Pulmonary artery endothelial cell (primary cell): ENCODE measurements around the gene ATP1B1. TPM values are rescaled to one million over a fixed set of nuclear protein-coding genes. Genes with fewer than 3 reads are reported as not detected.

ENCODE experiments used
- DNase-seq: peaks from one replicate; pipeline ENCODE4 v3.0.0-alpha.2; 2011; ENCODE audit warnings: low read depth, low spot score
- total RNA-seq: library from RNA; depleted of rRNA; stranded (reverse); fragments of >200 nt; gene quantifications from 2 replicates; pipeline ENCODE4 v1.2.3, GENCODE V29; 2014

The ATP1B1 gene
- total RNA-seq, 1 donor from 2014 or later: 31.4 TPM

DNA sequence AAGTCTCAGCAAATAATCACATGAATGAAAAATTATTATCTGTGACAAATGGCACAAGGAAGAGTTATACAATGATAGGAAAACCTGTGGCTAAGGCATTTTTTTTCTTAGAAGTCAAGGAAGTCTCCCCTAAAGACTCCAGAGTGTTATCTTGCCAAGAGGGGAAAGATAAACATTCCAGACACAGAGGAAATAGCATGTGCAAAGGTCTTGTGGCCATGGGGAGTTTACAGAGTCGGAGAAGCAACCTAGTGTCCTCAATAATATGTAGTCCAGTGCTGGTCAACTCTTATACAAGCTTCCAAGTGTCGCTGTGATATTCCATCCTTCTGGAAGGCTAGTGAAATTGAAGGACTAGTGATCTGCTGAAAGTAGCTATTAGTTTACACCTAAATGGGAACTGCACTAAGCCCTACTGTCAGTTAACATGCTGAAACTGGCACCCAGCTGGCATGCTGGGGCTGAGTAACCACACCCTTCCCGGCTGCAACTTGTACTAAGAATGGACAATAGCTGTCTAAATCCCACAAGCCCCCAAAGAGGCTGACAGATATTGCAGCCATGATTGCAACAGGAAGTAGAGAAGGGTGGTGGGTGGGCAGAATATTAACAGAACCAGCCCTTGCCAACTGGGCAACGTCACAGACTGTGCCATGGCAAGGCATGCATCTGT is 11.5 kb upstream of the ATP1B1 start:
- no peak for DNase-seq

DNA sequence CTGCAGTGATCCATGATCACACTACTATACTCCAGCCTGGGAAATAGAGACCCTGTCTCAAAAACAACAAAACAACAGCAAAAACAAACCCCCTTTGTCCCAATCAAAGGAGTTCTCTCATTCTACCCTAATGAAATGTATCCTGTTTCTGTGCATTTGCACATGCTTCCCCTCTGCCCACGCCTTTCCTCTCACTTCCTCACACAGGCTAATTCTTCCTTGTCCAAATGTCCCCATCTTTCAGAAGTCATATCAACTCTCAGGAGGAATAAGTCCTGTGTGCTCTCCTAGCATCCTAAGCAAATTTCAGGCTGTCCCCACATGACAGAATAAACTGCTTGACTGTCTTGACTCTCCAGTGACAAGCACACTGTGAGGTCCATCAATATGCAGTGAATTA is 8.1 kb upstream of the ATP1B1 start:
- DNase-seq: no peak

DNA sequence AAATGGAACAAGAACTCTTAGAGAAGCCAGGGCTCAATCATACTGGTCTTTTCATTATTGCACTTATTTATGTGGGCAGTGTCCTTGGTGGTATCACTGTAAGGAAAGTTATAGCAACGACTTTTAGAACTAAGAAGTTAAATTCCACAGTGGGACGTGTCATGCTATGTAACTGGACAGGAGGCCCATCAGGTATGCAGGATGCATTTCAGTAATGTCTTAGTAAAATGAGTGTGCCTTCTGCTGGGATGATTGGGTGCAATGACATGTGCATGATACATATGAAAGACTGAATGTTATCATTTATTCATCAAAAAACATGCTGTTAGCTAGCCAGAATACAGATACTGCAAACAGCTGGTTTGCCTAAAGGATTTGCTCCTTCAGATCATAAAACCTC is 6.9 kb upstream of the ATP1B1 start:
- no peak for DNase-seq

DNA sequence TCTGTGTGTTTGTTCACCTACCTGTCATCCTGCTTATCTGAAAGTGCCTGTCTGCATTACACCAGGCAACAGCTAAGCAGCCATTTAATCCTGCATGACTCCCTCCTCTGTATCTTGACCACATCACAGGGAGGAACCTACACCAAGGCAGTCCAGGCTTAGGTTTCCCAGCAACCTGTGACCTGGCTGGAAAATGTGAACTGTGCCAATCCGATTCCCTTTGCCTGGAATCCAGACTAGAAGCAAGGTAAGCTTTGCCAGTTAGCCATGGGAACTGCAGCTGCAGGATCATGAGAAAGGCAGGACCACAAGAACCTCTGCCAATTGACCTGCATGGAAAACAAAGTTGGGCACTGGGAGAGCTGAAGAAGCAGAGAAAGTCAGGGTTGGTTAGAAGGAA is 6.3 kb upstream of the ATP1B1 start:
- DNase-seq: no peak

DNA sequence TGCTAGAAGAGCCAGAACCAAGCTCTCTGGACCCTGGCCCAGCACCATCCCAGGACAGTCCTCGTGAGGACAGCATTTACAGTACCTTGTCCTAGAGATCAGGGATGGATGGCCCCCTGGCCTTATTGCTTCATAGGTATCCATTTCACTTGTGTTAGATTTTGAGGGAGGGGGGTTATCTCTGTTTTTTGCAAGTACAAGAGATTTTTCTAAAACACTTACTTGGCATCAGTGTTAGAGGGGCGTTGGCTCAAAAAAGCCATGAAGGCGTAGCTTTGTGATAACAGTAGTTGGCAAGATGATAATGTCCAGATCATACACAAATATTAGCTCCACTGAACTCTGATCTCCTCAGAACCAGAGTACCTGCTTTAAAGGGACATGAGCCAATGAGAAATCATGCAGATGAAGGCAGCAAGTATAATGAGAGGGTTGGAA is 5.8 kb upstream of the ATP1B1 start:
- no peak for DNase-seq

DNA sequence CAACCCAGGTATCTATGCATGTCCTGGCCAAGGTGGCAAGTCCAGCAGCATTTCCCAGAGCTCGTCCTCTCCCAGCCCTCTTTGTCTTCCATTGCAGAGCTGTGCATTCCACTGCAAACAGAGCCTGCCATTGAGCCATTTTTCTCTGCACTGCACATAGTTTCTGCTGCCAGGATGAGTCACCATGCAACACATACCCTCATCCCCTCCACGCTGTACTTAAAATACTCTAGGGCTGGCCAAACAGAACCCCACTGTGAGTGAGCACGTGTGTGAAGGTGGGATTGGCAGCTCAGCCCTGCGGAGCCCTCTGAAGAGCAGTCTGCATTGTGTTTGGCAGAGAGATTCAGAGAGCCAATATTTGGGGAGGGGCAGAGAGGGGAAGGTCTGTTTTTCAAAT is 3.9 kb upstream of the ATP1B1 start:
- no peak for DNase-seq

DNA sequence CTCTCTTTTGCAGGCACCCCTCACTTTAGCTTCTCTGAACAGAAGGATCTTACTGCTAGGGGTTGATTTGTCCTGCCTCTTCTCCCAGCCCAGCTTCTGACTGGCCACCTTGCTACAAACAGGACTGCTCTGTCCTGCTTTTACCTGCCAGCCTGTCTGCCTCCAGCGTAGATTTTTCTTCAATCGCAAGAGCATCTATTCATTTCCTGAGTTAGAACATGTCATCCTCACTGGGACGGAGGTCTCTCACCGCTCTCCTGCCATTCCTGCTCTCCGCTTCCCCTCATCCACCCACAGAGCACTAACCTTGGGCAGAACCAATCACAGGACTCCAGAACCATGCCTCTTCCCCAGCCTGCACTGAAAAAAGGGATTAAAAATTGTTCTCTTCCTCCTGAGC is 3.5 kb upstream of the ATP1B1 start:
- DNase-seq: no peak

DNA sequence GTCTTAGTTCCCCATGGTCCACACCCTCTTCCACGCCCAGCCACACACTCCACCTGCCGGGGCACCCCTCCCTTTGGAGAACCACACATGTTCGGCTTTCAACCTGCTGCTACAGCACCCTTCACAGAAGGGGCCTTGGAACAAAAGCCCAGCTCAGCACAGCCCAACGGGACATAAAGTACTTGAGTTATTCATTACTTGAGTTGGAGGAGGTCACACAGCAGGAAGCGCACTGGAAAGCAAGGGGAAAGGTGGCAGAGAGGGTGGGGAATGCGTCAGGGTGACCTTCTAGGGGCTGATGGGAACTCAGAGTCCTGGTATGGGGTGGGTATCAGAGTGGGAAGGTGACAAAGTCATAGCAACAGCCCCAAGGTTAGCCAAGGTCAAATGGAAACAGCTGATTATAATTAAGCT is 3.0 kb upstream of the ATP1B1 start:
- no peak for DNase-seq

DNA sequence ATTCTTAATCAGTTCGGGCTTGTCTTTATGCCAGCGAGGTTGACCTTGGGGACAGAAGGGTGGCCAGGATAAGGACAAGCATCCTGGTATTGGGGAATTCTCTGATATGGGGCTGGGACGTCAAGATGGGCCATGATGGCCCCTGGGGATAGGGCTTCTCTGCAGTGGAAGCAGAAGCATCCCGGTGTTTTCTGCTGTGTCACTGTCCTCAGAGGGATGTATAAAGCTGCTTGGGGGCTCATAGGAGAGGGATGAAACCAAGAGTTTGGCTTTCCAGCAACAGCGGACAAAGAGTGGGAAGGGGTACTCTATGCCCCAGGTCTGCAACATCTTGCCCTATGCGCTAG is 1.4 kb upstream of the ATP1B1 start:
- DNase-seq: no peak

DNA sequence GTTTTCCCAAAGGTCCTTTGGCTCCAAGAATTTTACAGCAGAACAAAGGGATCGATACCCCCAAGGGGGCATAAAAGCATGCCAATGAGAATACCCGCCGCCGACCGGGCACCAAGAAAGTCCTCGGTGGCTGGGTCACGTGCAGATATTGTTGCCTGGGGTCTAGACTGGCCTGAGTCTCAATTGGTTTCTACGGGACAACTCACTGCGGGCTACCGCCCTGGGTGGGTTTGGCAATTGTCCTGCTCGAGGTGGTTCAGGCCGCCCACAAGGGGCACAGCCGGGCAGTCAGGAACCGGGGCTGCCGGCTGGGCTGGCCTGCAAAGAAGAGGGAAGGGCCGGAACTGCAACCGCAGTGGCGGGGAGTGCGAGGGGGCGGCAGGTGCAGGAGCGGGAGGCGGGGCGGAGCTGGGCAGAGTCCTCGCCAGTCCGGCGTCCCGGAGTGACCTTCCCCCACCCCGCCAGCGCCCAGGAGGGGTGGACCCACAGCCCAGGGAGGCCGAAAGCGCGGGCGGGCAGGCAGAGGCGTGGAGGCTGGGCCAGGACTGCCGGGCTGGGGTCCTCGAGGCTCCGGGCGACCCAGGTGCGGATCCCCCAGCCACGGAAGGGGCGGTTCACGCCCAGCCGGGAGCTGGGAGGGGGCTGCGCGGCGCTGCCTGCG is 926 bp upstream of the ATP1B1 start:
- DNase-seq: no peak

DNA sequence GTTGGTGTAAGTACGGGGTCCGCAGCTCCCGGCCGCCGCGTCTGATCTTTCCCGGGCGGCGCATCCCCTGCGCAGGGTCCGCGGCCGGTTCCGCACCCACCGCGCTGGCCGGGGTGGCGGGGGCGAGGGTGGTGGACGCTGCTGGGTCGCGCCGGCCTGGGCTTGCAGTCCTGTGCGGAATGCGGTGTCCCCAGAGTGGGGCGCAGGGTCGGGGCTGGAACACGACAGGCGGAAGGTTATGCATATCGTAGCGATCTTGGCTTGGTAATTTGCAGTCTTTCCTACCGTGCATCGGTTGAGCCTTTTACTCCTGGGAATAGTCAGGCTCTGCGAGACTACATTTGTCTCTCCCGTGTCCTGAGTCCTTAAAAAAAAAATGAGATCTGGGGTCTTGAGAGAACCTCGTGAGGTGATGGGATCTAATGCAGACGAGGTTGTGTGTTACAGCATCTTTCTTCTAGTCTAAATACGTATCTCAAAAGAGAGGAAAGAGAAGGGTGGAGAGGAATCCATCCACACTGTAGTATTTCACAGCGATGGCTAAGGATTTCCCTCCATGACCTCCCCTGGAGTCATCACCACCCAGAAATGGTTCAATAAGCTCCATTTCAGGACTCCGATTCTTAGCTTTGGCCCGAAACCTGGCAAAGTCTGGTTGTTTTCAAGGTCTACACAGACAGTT is 572 bp downstream of the ATP1B1 start:
- no peak for DNase-seq

DNA sequence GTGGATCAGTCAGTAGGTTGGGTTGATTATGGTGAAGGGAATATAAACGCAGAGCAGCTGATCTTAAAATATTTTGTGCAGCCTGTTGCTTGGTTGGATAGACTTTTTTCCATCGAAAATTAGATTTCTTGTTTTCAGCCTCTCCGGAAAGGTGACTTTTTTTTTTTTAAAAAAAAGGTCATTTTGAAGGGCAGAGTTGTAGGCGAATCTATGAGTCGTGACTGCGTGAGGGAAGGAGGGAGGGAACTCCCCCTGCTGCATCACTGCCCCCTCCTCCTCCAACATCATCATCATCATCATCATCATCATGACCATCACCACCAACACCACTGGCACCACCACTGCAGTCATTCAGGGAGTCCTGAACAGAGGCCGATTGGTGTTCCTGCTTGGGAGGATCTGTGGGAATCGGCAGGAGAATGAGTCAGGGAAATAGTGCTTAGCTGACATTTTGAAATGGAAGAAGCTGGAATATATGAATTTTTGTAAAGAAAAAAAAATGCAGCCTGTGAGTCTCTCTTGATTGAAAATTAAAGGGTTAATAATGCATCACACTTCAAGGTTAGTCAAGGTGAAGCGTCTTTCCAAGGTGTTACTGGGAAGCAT is 1.2 kb downstream of the ATP1B1 start:
- no peak for DNase-seq

DNA sequence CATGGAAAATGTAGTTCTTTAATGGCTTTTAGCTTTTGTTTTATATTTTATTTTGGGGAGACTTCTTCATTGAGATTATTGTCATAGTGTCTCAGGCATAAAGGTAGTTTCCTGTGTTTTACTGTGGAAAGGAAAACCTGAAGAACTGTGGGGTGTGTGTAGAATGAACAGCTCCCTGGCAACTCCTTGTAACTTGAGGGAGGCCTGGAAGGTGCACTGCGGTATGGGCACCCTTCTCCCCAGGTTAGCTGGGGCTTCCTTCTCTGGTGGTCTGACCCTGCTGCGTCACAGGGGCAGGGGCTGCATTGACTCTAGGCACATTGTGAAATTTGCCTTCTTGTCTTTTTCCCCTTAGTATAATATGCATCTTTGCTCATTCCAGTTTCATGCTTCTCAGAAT is 1.7 kb downstream of the ATP1B1 start:
- no peak for DNase-seq

DNA sequence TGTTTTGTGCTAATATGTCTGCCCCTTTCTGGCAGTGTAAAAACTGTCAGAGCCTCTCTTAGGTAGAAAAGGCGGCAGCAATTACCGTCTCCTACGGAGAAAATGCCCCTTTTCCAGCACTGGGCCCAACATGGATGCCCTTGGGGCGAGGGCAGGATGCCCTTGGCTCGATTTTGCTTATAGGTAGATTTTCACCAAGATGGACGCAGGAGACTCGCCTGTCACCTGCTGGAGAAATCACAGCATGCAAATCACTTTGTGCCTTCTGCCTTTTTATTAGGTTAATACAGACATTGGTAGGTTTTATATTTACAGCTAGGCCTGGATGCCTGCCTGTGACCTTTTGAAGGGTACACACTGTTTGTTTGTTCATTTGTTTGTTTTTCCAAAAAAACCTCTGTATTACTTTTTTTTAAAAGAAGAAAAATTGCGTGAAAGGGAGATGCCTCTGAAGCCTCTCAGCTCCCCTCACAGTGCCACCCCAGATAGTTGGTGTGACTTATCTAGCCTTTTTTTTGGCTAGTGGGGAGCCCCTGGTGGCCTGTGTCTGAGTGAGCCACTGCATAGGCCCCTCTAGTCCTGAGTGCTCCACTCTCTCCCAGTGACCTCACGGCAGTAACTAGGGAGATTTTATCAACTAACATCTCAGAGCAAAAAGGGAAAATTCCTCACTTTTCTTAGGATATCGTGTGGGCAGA is 2.5 kb downstream of the ATP1B1 start:
- DNase-seq: no peak

DNA sequence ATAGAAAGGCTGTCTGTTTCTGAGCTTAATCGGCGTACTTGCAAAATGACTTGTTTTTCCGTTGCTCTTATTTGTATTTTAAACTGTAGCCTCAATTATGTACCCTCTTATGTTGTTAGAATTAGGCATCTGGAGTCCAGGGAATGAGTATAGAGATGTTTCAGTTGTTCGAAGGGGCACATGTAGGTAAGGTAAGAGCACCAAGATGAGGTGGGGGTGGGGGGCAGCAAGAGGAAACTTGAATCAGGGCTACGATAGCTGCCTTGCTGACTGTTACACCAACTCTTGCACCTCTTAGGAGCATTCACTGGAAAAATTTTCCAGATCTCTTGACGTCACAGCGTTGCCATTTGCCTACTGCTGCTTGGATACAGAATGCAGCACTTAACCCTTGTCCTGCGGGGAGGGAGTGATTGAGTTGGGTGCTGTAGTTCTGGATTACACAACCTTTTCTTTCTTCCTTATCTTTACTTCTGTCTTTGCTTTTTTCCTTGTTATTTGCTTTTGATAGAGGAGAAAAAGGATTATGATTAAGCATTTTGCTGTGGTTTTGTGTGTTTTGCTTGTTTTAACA is 3.2 kb downstream of the ATP1B1 start:
- peak; percentile 51 for DNase-seq

DNA sequence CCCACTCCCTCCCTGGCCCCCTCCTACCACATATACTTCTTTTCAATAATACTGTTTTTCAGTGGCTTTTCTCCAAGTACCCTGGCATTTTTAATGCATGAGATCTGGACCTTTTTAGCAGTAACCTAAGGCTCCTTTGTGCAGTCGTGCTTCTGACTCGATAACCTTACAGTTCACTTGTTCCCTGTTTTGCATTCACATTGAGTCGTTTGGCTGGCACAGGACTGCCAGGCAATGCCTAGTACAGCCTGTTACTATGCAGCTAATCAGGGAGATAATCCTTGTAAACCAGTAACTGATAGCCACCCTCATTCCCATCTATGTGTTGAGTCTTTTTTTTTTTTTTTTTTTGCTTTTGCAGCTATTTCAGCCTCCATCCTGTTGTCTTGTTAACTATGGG is 3.7 kb downstream of the ATP1B1 start:
- DNase-seq: no peak

DNA sequence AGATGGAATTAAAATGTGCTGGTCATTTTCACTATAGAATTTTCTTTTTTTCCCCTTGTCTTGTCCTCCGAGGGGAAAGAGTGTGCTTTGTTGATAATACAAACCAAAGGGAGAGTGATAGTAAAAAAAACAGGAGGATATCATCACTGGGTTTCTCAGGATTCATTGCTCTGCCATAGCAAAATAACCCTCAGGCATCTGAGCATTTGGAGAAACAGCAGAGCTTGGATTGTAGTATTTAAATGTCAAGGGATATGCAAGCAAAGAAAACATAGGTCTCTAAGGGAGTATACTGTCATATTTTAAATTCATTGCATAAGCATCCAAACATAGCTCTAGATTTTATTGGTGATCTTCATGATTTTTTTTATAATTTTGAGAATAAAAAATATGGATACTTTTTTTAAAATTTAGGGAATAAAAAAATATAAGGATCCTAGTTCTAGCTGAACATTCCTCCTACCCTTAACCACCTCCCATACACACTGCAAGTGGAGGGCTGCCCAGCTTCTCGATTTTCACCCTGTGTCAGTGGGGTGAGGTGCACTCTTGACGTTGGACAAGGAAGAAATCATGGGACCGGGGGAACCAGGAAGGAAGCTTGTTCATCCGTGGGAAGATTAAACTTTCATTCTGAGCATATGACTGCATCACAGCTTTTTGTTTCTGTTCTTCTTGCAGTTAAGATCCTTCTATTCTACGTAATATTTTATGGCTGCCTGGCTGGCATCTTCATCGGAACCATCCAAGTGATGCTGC is 4.4 kb downstream of the ATP1B1 start:
- DNase-seq: peak; percentile 57

DNA sequence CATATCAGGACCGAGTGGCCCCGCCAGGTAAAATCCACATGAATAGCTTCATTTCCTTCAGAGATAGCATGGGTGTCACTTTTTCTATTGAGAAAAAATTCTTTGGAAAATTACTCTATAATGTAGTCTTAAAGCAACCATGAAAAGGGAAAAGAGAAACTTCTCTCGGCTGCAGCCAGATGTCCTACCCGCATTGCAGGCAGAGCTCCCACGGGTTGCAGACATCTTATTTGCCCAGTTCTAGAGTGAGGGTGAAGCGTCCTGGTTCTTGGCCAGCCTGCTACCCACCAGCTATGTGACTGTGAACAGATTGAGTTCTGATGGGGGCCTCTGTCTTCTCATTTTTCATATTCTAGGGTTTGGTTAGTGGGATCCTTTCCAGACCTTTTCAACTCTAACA is 5.0 kb downstream of the ATP1B1 start:
- DNase-seq: no peak

DNA sequence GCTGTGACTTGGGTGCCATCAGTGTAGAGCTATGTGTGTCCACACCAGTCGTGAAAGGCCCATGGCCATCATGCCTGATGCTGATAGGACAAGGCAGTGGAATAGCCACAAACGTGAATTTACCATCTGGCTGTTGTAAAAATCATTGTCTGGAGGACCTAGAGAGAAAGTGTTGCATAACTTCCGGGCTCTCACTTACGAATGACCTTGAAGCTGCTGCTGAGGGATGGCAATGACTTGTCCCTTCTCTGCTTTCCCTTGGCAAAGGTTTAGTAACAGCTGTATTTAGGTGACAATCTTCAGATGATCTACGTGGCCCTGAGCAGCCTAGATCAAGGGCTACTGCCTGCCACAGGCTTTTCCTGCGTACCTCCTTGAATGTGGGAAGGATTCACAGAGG is 5.8 kb downstream of the ATP1B1 start:
- DNase-seq: no peak

DNA sequence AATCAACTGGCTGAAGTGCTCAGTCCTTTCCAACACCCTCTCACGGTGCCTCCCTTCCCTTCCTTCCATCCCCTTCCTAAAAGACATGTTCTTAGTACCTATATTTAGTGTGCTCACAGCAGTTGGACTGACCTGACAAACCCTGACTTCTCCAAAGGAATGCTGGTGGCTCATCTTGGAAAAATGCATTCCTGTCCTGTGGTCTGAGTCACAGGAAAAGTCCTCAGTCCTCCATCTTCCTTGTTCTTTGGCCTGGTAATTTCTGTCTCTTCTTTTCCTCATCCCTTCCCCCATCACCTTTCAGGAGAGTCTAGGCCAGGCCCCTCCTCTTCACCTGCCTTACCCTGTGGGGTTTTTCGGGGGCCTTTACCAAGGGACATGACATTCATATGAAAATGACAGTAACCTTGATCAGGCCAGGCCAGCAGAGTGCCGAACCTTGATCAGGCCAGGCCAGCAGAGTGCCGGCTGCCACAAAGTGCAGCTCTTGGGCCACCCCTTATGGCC is 7.2 kb downstream of the ATP1B1 start:
- peak; percentile 70 for DNase-seq
